ENCODE results near the gene UBL4A.

GRCh38 chrX:154470434-154470833, 16.0 kb downstream of the UBL4A start:
- TF ChIP-seq GATA3 (IDR thresholded peaks at IDR 0.05; ENCODE audit: low read depth, low read length) = no peak
- no peak for TF ChIP-seq GATA2 (IDR thresholded peaks at IDR 0.05; ENCODE audit: low read depth, low read length)
